WTC11 (cell line): ENCODE measurements around the gene C1QL1. TPM values are rescaled to one million over a fixed set of nuclear protein-coding genes. Genes with fewer than 3 reads are reported as not detected.

Source experiments
- ATAC-seq: fragments of 200-7000 bp; cut with Tn5 transposase; 2 replicates; pipeline ENCODE4 v1.10.0; 2021; ENCODE audit warnings: mild to moderate bottlenecking, moderate library complexity
- CTCF ChIA-PET: fragments of 300-600 bp; sonication (Branson Sonifier 250); formaldehyde crosslinking; loops from one replicate; lab custom pipeline; 2021; ENCODE audit warnings: antibody characterized with exemption; lab: Charles Lee
- POLR2A ChIA-PET: fragments of 350-600 bp; sonication (Branson Sonifier 250); formaldehyde crosslinking; loops from one replicate; lab custom pipeline; 2021; ENCODE audit warnings: antibody characterized with exemption; lab: Charles Lee
- DNase-seq: peaks from one replicate; pipeline ENCODE4 v3.0.0; 2021; ENCODE audit warnings: low spot score
- H3K27ac Mint-ChIP-seq: 2 replicates; pipeline ENCODE4 v1.8.0; 2021; ENCODE audit warnings: mixed read lengths
- H3K27me3 Mint-ChIP-seq: 2 replicates; pipeline ENCODE4 v1.8.0; 2021; ENCODE audit warnings: low read depth, mild to moderate bottlenecking, moderate library complexity, mixed read lengths
- H3K36me3 Mint-ChIP-seq: 2 replicates; pipeline ENCODE4 v1.8.0; 2021; ENCODE audit warnings: mixed read lengths
- H3K4me1 Mint-ChIP-seq: 2 replicates; pipeline ENCODE4 v1.8.0; 2022; ENCODE audit warnings: mixed read lengths
- H3K4me3 Mint-ChIP-seq: 2 replicates; pipeline ENCODE4 v1.8.0; 2021; ENCODE audit warnings: mild to moderate bottlenecking, moderate library complexity, mixed read lengths
- H3K9me3 Mint-ChIP-seq: 2 replicates; pipeline ENCODE4 v1.8.0; 2021; ENCODE audit warnings: mixed read lengths
- AR ChIP-seq: fragments of 250-450 bp; sonication (Bioruptor Pico); IDR thresholded peaks from 2 replicates; pipeline ENCODE4 v1.9.0; 2021; ENCODE audit warnings: mild to moderate bottlenecking
- ATF1 ChIP-seq: sonication (generic); formaldehyde crosslinking; IDR thresholded peaks from 2 replicates; pipeline ENCODE4 v1.8.1; 2023; ENCODE audit warnings: mild to moderate bottlenecking, moderate library complexity, missing genetic modification reagents
- E2F4 ChIP-seq: sonication (generic); formaldehyde crosslinking; IDR thresholded peaks from 2 replicates; pipeline ENCODE4 v1.8.1; 2022; ENCODE audit warnings: low read depth, mild to moderate bottlenecking, moderate library complexity, missing genetic modification reagents, borderline replicate concordance
- EMX1 ChIP-seq: fragments of 250-450 bp; sonication (Bioruptor Pico); IDR thresholded peaks from 2 replicates; pipeline ENCODE4 v1.8.0; 2021; ENCODE audit warnings: mild to moderate bottlenecking
- ERG ChIP-seq: fragments of 250-450 bp; sonication (Bioruptor Pico); IDR thresholded peaks from 2 replicates; pipeline ENCODE4 v1.8.0; 2021; ENCODE audit warnings: mild to moderate bottlenecking
- ETV6 ChIP-seq: sonication (generic); formaldehyde crosslinking; IDR thresholded peaks from 2 replicates; pipeline ENCODE4 v1.8.1; 2022; ENCODE audit warnings: mild to moderate bottlenecking, missing genetic modification reagents
- FOXP4 ChIP-seq: sonication (generic); formaldehyde crosslinking; IDR thresholded peaks from 2 replicates; pipeline ENCODE4 v1.8.0; 2022; ENCODE audit warnings: mild to moderate bottlenecking, missing genetic modification reagents
- NR3C1 ChIP-seq: sonication (generic); formaldehyde crosslinking; conservative IDR thresholded peaks from 2 replicates; pipeline ENCODE4 v1.8.1; 2023; ENCODE audit warnings: low read depth, mild to moderate bottlenecking, missing genetic modification reagents
- SMAD3 ChIP-seq: sonication (generic); formaldehyde crosslinking; IDR thresholded peaks from 2 replicates; pipeline ENCODE4 v1.8.0; 2022; ENCODE audit warnings: missing genetic modification reagents, mild to moderate bottlenecking, borderline replicate concordance
- SP1 ChIP-seq: sonication (generic); formaldehyde crosslinking; conservative IDR thresholded peaks from 2 replicates; pipeline ENCODE4 v1.8.1; 2022; ENCODE audit warnings: missing genetic modification reagents
- USF1 ChIP-seq: sonication (generic); formaldehyde crosslinking; IDR thresholded peaks from 2 replicates; pipeline ENCODE4 v1.8.0; 2022; ENCODE audit warnings: mild to moderate bottlenecking, missing genetic modification reagents
- ZBTB21 ChIP-seq: sonication (generic); formaldehyde crosslinking; IDR thresholded peaks from 2 replicates; pipeline ENCODE4 v1.8.1; 2023; ENCODE audit warnings: mild to moderate bottlenecking, missing genetic modification reagents, borderline replicate concordance
- ZNF121 ChIP-seq: sonication (generic); formaldehyde crosslinking; IDR thresholded peaks from 2 replicates; pipeline ENCODE4 v1.8.0; 2023; ENCODE audit warnings: missing genetic modification reagents
- ZNF138 ChIP-seq: sonication (generic); formaldehyde crosslinking; conservative IDR thresholded peaks from 2 replicates; pipeline ENCODE4 v1.8.1; 2022; ENCODE audit warnings: mild to moderate bottlenecking, moderate library complexity, missing genetic modification reagents
- ZNF416 ChIP-seq: fragments of 250-450 bp; sonication (Bioruptor Pico); IDR thresholded peaks from 2 replicates; pipeline ENCODE4 v1.9.0; 2021; ENCODE audit warnings: mild to moderate bottlenecking, inconsistent platforms
- ZNF425 ChIP-seq: fragments of 250-450 bp; sonication (Bioruptor Pico); conservative IDR thresholded peaks from 2 replicates; pipeline ENCODE4 v1.9.0; 2021; ENCODE audit warnings: mild to moderate bottlenecking
- total RNA-seq: library from RNA; stranded (reverse); gene quantifications from 3 replicates; pipeline ENCODE4 v1.2.3, GENCODE V29; 2021

The C1QL1 gene
- total RNA-seq, 1 experiment from 2014 or later, result 13.4 TPM

GRCh38 chr17:44924107-44924544 lies 44.0 kb downstream of the C1QL1 start:
- ATAC-seq (no peak), DNase-seq (no peak)
- Mint-ChIP-seq H3K4me1 (peaks cover 20% of the 10 kb centered on the region), H3K36me3 (peaks cover 31% of the 10 kb centered on the region), H3K27ac (peak overlapping the region; percentile 13; the same call in 1 of the 2 replicates), H3K9me3 (no peaks in the 10 kb centered on the region), H3K27me3 (no peaks in the 10 kb centered on the region), H3K4me3 (no peak overlapping the region)
- CTCF ChIA-PET, result interaction anchor here (1.0 to 7.1 kb wide), 3 partner anchors 13 to 97 kb away, joined by 7 to 177 read pairs (median 89); partner anchors contain the start of gene C1QL1
- POLR2A ChIA-PET, result interaction anchor here (0.6 kb wide), 1 partner anchor 116 kb away, joined by 3 read pairs; no protein-coding TSS in a partner anchor
- peak; percentile 34; the same call in 1 of the 2 replicates for TF ChIP-seq ZNF138 (CRISPR knock-in tag)
- no peak for TF ChIP-seq SMAD3 (CRISPR knock-in tag)
- no peak for TF ChIP-seq FOXP4 (CRISPR knock-in tag)
- 0 out of 2 replicates have a peak, but pooled peaks have one; percentile 5 for TF ChIP-seq AR
- TF ChIP-seq EMX1 (CRISPR knock-in tag), result no peak
- TF ChIP-seq, all 79 proteins: peak for 2

GRCh38 chr17:44922746-44923470 lies 45.2 kb downstream of the C1QL1 start:
- ChIA-PET POLR2A (no interaction called here), CTCF (interaction anchor here (0.5 to 7.1 kb wide), 7 partner anchors 8 to 176 kb away, joined by 3 to 177 read pairs (median 4); partner anchors contain the start of gene C1QL1)
- Mint-ChIP-seq H3K4me3 (no peak overlapping the region), H3K27me3 (no peaks in the 10 kb centered on the region), H3K36me3 (peaks cover 21% of the 10 kb centered on the region), H3K4me1 (peaks cover 20% of the 10 kb centered on the region), H3K9me3 (no peaks in the 10 kb centered on the region)
- no peak for DNase-seq
- TF ChIP-seq NR3C1, result no peak
- peak; percentile 65; the same call in 1 of the 2 replicates for TF ChIP-seq AR
- no peak for TF ChIP-seq USF1 (CRISPR knock-in tag)
- TF ChIP-seq ZNF416, result no peak
- no peak for TF ChIP-seq ZNF121
- TF ChIP-seq SP1, result no peak
- TF ChIP-seq ETV6, result no peak
- TF ChIP-seq ZNF425 (CRISPR knock-in tag), result peak; percentile 68; the same call in 1 of the 2 replicates
- no peak for TF ChIP-seq ATF1 (CRISPR knock-in tag)
- TF ChIP-seq ERG (CRISPR knock-in tag), result no peak
- TF ChIP-seq E2F4, result no peak
- TF ChIP-seq ZBTB21 (CRISPR knock-in tag), result no peak
- TF ChIP-seq, all 79 proteins: peak for 2
- ATAC-seq, result no peak
- peak overlapping the region; percentile 22; the same call in 1 of the 2 replicates for H3K27ac Mint-ChIP-seq
